GM18868 (cell line): ENCODE data around the gene CAV2.
A peak's percentile ranks its signal among the peaks of the same experiment; 100 is the strongest.

Source experiments
- ATAC-seq: cut with Tn5 transposase; IDR thresholded peaks from one replicate; pipeline ENCODE4 v1.9.1; 2021; ENCODE audit warnings: mild to moderate bottlenecking, moderate library complexity; ENCODE audit not compliant: unreplicated experiment

CAV2 gene

DNA sequence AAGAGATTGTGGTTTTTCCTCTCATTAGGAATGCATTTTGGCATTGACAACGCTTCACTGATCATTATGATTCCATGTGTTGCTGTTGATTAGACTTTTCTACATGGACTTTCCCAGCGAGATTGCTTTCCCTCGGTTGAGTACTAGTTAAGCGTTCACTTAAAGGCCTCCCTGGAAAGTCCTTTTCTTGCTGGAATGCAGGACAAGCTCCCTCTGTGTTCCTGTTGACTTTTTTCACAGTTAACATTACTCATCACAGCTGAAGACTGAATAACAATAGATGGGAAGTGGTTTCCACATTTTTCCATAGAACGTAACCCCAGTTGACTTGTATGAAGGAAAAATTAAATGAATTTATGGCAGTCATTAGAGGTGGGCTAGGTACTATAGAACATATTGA, 22.7 kb downstream of the CAV2 start:
- ATAC-seq = no peak

DNA sequence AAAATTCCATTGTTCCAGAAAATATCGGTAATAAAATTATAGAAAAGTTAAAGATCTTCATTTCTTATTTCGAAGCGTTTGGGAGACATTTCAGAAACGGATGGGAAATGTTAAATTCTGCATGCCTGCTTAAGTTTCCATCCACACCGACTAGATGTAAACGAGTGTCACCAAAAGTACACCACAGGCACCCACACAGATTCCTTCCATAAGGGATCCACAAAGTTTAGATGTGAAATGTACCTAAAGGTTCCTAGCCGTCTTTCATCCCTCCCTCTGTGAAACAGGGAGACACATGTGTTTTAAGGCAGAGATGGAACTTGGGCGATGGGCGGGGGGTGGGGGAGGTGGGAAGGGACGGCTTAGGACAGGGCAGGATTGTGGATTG, 24.7 kb downstream of the CAV2 start:
- ATAC-seq = no peak

DNA sequence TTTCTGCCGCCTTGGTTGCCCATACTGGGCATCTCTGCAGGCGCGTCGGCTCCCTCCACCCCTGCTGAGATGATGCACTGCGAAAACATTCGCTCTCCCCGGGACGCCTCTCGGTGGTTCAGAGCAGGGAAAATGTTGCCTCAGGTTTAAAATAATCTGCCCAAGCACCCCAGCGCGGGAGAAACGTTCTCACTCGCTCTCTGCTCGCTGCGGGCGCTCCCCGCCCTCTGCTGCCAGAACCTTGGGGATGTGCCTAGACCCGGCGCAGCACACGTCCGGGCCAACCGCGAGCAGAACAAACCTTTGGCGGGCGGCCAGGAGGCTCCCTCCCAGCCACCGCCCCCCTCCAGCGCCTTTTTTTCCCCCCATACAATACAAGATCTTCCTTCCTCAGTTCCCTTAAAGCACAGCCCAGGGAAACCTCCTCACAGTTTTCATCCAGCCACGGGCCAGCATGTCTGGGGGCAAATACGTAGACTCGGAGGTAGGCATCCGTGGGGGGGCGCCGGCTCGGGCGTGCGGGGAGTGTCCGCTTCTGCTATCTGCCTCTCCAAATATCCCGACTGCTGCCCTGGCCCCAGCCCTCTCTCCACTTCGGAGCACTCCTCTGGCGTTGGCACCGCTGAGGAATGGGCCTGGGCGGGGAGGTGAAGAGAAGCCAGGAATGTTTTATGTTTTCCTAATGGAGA, 25.2 kb downstream of the CAV2 start, which contains the start of gene CAV1:
TSS of gene CAV1 (plus strand) at position 428 of the 689 bp plus-strand sequence. CDS start at position 455, 27 bp downstream.
- ATAC-seq = peak; percentile 33

DNA sequence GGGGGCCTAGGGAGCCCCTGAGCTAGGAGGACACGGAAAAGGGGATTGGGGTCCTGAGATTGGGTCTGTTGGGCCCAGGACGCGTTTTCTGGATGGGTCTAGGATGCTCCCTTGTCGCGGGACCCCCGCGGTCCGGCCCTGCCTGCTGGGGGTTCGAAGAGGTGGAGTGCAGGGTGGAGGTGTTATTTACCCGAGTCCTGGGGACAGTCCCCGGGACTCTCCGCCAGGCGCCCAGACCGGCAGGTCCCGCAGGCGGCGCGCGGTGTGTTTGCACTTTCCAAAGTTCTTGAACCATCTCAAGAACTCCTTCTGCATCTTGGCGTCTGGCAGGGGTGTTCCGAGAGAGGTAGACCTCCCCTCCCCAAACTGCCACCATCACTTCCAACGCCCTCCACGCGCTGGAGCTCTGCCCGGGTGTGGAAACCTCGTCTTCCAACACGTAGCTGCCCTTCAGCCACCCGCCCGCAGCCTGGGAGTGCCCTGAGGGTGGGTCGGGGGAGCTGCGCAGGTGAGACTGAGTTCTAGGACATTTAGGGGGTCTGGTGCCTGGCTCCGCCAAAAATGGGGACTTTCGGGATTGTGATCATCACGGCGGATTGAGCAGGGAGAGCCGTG, 25.9 kb downstream of the CAV2 start:
- ATAC-seq = peak; percentile 47

DNA sequence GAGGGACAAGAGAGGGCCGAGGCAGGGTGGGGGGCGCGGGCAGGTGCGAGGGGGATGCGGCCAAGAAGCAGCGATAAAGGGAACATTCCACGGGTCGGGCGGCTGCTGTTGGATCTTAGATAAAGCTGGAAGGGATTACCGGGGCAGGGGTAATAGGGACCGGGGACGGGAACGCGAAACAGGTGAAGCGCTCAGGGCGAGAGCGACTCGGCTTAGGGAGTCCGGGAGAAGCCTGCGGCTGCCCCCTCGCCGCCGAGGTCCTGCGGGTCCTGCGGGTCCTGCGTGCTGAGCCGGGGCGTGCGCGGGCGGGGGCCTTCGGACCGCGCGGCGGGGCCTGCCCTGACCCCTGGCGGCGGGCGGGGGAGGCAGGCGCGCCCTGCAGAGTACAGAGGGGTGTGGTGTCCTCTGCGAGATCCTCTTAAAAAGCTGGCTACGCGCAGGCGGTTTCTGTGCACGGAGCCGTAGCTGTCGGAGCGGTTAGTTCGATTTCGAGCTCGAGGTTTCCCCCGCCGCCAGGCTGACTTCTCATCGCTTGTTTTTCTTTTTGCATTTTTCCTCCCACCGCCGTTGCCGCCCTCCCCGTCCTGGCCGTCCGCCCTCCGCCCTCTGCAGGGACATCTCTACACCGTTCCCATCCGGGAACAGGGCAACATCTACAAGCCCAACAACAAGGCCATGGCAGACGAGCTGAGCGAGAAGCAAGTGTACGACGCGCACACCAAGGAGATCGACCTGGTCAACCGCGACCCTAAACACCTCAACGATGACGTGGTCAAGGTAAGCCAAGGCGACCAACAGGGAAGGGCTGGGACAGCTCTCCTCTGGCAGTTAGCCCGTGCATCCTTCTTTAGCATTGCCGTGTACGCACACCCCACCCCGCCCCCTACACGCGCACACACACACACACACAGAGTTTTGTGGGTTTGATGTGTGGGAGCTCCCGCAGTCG, 26.6 kb downstream of the CAV2 start:
- peak; percentile 88 for ATAC-seq

DNA sequence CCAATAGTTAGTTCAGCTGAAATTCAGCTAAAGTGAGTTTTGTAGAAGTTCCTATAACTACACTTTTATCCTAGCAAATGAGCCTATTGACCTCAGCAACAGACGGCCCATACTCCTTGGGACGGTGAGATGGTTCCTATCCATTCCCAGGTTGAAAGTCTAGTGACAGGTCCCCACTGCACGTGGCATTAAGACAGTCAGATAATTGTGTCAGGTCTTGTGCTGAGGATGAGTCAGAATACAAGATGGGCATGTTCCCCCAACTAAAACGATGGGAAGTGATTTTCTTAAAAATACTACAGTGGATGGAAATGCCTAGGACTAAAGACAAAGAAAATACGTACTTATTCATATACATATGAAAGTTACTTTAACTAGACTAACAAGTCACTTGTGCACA, 27.4 kb downstream of the CAV2 start:
- no peak for ATAC-seq

DNA sequence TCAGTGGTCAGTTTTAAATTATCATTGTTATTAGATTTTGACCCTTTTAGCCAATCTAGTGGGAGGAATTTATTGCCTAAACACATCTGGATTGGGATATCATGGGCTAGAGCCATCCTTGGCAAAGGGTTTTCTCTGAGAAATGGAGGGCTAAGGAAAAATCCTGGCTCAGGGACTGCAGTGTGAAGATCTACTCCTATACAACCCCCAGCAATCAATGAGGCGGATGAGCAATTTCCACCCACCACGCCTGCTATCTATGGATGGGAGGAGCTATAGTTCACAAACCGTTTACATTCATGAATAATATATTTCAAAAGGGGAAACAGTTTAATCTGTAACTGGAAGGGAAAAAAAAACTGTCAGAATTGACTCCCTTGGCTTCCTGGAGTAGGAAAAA, 28.0 kb downstream of the CAV2 start:
- ATAC-seq = no peak

DNA sequence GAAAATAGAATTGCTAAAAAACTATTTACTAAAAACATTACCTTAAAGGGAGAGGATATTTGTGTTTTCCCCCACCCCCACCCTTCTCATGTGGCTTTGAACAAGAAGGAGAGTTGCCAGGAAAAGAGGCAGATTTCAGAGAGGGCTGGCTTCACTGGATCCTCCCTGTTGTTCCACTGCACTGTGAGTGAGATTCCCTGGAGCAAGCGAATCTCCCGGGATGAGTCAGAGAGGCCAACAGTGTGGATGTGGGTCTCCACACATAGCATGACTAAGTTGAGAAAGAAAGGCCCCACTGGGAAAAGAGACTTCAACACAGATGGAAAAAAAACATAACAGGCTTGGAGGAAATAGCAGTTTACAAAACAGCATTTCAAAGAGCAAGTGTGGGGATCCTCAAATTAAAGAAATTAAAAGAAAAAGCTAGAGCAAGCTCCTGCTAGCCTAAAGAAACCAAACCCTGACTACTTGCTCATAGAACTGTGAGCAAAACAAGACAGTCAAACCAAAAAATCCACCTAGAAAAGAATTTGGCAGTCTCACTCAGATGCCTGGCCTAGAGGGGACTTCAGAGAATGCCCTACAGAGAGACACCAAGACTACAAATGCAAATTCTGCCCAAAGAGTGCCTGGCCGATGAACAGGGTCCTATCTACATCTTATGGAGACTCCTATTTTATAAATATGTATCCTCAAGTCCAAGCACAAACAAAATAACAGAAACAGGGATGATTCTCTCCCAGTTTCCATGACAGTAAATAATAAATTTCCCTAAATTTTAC, 28.7 kb downstream of the CAV2 start:
- no peak for ATAC-seq

DNA sequence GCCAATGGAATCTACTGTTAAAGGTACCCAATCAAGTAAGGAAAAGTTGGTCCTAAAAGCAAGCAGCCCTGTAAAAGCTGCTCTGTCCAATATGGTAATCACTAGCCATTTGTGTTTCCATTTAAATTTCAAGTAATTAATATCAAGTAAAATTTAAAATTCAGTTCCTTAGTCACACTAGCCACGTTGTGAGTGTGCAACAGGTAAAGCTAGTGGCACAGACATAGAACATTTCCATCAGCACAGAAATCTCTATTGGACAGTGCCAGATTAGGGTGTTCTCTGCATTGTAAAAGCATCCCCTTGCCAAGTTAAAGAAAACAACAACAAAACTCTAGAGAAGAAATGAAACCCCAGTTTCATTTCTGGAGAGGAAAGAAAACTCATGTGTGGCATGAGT, 29.7 kb downstream of the CAV2 start:
- no peak for ATAC-seq

DNA sequence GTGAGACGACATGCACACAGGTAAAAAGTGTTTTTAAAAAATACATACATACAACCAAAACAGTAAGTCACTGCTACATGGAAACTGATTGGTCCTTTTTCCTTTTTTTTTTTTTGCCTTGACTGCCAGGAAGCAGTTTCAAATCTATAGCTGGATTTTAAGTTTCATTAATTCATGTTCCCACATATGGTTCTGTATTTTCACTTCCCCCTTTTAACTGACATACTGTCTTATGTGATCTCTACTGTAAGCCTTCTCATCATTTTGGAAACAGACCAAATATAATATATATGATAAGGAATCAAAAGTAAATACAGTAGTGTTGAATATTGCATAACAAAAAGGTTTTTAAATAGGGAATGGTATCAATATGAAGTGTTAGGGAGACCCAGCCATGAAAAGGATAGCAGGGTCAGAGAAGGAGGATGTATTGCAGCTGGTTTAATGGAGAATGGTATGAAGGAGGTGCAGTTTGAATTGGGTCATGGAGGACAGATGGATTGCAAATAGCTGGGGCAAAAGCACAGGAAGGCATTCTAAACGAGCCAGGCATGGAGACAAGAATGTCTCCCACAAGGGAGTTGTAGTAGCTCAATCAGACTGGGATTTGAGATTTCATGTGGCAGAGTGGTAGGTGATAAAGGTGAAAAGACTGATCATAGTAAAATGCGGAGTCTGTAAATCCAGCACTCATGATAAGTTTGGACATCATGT, 30.7 kb downstream of the CAV2 start:
- ATAC-seq = no peak

DNA sequence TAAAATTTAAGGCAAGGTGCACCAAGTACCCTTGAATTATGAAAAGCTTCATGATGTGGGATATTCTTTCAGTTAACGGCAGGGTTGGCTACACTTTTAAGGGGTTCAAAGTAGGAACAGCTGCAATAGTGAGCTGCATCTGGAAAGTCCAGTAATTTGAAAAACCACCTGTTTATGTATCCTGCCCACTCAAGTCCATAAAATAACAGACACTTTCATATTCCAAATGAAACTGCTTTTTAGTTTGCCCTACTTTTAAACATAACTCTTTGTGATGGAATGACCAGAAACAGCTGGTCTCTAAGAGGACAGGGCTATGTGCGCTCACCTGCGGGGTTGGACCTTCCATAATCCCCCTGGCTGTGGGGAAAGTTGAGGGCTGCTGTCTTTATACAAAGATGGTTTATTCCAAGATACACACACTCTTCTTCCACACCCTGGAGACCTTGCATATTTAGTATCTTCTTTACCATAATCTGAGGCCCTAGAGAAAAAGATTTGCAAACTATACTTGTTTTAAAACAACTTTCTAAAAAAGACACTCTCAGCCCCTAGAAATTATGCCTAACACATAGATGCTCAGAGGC, 32.7 kb downstream of the CAV2 start:
- no peak for ATAC-seq

DNA sequence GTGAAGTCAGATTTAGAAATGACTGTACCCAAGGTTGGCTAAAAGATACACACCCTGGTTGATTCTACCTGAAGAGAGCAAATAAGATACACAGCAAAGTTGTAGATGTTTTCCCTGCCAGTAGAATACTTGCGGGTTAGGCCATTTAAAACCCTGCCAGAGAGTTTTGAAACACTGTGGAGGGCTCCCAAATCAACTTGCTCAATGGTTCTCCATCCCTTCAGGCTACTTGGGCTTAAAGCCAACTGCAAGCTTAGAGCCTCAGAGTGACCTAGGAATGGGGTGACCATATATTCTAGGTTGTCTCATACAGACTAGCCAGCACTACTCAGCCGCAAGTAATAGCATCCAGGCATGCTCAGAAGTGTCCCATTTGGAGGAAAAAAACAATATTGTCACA, 35.3 kb downstream of the CAV2 start:
- ATAC-seq = no peak

DNA sequence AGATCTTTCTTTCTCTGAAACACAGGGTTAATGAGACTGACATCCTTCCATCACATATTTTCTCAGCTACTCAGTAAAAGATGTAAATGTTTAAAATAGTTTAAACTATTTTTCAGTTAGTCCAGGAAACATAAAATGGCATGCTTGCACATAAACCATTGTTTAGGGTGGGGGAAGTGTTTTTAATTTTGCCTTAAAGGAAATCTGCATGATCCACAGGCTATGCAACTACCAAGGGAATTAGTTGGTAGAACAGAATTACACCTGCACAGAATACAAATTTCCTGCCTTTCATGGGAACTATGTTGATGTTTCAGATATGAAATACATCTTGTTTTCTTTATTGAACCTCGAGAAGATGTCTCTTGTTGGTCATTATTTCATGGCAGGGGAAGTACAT, 35.9 kb downstream of the CAV2 start:
- ATAC-seq = no peak

DNA sequence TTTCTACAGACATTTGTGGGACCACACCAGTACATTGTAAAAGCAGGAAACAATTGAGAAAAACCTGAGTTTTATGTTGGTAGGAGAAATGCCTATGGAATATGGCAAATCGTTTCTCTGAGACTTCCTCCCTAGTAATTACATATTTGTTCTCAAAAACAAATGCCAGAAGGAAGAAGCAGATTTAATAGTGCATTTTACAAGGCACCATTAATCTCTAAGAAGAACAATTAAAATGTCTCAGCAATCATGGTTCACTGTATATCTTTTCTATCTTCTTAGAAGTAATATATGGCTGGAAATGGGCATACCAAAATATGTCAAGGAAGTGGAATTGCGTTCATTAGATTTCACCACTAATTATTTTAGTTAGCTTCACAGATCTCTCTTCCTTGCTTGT, 38.6 kb downstream of the CAV2 start:
- ATAC-seq = no peak

DNA sequence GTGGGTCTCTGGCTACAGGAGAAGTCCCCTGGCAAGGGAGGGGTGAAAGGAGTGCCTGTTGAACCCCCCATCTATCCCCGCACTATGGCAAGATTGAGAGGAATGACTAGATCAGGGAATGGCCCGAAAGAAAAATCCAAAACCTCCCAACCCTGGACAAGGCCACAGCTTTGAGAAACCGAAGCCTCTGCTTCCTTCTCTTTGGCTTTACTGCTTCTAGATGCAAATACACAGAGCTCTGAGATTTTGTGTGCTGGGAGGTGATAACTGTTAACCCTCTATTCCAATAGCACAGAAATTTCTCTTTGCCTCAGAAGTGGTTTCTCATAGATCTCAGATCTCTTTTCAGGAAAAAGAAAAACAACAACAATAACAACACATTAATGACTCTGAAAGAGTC, 40.3 kb downstream of the CAV2 start:
- no peak for ATAC-seq

DNA sequence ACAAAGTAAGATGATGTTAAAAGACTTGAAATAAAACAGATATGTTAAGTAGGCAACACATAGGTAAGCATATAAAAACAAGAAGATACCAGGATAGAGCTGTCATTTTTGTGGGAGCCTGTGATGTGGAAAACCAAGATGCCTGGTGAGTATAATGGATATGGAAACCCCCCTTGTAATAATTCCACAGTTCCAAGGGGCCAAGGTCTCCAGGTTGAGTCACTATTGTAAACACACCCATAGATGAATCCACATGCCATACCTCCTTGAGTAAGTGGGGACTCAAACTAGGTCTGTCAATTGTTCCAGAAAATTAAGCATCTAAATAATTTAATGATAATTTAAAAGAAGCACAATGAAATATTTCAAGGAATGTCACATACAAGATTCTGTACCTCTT, 41.2 kb downstream of the CAV2 start:
- ATAC-seq = no peak

DNA sequence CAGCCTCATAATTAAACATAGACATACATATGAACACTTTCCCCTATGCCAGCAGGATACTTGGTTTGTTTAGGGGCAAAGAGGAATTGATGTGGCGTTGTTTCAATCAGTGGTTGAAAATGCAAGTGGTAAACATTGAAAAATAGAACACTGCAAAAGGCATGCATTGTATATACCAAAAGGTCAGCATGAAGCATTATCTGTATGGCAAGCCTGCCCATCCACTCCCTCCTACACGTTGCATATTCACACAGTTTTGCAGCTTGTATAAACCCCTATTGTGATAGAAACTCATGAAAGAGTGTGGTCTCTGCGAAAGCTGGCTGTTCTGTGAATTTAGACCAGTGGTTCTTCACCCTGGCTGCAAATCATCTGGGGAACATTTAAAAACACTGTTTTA, 42.4 kb downstream of the CAV2 start:
- no peak for ATAC-seq

DNA sequence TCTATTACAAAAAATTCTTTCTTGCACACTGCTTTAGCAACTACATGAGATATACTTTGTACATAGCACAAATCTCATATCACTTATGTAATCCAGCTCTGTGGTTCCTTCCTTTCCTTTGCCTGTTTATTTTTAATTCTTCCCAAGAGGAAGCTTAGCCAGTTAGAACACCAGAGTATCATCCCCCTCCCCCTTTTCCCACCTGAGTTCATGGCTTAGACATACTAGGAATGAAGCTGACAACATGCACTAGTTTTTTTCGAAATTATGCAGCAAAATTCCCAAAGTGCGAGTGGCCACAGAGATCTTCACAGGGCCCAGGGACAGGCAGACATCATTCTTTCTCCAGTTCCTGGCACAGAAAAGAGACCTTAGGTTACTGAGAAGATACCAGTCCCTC, 43.1 kb downstream of the CAV2 start:
- ATAC-seq = no peak

DNA sequence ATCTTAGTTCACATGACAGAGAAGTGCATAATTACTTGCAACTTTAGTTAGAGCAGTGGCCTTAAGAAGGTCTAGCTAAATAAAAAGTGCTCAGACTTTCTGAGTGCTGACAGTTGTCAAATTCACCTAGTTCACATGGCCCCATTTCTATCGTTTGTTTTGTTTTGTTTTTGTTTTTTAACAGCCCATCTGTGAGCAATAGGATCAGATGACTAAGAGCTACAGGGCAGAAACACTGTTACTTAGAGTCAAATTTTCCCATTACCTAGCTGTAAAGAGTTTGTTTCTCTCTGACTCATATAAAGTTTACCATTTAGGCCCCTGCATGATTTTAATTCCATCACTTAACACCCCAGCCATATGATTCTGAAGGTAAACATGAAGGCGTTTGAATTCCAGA, 44.1 kb downstream of the CAV2 start:
- ATAC-seq = no peak

DNA sequence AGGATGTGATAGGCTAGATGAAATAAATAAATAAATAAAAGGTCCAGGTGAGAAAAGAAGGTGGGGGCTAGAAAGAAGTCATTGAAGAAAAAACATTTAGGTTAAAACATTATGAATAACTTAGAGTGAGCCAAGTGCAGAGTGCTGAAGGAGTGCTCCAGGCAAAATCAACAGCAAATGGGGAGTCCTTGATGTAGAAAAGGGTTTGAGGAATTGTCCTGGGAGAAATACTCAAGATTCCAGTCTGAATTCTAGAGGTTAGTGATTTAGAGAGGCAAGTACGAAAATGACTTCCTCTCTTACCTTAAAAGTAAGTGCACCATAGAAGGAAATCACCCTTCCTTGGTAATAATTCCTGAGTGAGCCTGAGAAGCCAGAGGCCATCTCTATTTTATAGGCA, 44.9 kb downstream of the CAV2 start:
- ATAC-seq = no peak
